ENCODE results near the gene UGT1A9.

UGT1A9 gene

GRCh38 chr2:233758849-233759248 is 87.2 kb downstream of the UGT1A9 start:
- no peak for DNase-seq (ENCODE audit: low read depth)

GRCh38 chr2:233760043-233760442 is 88.3 kb downstream of the UGT1A9 start, which contains the start of gene UGT1A1:
Gene UGT1A1, plus strand, starts transcription at chr2:233760270. Its CDS starts 18 bp downstream, at chr2:233760288.
- DNase-seq (ENCODE audit: low read depth) = no peak

DNA sequence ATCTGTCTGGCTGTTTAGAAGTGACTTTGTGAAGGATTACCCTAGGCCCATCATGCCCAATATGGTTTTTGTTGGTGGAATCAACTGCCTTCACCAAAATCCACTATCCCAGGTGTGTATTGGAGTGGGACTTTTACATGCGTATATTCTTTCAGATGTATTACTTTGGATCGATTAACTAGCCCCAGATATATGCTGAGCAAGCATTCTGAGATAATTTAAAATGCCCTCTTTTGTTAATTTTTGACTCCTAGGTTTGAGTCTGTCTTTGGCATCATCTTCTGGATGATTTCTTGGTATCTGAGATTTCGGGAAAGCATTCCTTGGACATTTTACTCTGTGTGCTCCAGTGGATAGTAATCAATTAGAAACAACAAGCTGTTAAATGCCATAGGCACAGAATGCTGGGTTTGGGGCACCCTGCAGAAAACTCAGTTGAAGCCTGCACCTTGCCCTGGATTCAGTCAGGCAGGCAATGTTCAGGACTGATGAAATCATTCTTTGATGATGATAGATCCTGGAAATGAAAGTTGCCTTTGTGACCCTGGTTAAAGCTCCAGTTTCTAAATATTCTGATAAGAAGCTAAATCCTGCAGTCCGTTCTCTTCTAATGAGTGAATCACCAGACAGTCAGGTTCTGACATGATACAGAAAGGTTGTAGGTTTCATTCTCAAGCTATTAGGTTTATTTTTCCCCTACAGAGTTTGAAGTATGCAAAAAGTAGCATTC is 89.5 kb downstream of the UGT1A9 start:
- DNase-seq (ENCODE audit: low read depth) = no peak

DNA sequence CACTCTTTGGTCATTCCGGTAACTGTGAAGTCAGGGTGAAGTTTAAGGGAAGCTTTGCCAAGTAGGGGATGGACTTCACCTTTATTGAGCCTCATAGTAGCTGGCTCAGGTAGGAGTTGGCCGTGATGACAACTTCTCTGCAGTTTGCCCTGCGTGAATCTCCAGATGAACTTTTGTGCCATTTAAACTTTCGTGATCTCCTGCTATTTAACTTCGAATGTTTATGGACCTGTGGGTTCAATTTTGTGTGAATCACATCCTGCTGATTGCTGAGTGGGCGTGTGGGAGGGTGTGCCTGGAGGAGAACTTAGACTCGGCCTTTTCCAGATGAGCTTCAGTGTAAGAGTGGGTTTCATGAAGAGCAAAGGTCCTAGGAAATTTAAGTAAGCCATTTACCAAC is 92.6 kb downstream of the UGT1A9 start:
- DNase-seq (ENCODE audit: low read depth) = no peak

- no peak for DNase-seq (ENCODE audit: low read depth)
These were observed 93.1 kb downstream of the UGT1A9 start for GRCh38 chr2:233764761-233765160.

DNA sequence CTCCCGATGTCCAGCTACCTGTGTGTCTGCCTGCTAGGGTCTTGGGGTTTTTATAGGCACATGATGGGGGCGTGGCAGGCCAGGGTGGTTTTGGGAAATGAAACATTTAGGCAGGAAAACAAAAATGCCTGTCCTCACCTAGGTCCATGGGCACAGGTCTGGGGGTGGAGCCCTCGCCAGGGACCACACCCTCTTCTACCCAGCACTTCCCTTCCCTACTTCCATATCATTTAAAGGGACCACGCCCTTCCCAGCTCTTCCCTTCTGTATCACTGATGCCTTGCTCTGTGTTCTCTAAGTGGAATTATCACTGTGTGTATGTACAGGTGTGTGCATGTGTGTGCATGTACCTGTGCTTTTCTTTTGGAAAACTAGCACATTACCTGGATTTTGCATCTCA is 94.7 kb downstream of the UGT1A9 start:
- no peak for DNase-seq (ENCODE audit: low read depth)

- no peak for DNase-seq (ENCODE audit: low read depth)
These were observed 96.4 kb downstream of the UGT1A9 start for GRCh38 chr2:233768076-233768475.

DNA sequence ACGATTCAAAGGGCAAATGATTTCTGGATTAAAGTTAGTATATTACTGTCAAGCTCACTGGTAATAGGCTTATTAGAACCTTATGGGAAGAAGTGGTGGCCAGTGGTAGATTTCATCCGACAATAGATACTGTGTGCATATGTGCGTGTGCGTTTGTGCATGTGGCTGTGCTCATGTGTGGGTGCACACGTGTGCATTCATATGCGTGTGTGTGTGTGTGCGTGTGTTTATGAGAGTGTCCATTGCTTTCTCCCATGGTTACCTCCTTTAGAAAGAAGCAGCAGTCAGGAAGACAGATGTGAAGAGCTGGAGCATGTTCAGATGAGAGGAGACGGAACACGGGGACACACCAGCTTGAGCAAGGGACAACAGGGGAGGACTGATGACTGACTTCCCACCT is 97.6 kb downstream of the UGT1A9 start:
- DNase-seq (ENCODE audit: low read depth) = no peak

DNA sequence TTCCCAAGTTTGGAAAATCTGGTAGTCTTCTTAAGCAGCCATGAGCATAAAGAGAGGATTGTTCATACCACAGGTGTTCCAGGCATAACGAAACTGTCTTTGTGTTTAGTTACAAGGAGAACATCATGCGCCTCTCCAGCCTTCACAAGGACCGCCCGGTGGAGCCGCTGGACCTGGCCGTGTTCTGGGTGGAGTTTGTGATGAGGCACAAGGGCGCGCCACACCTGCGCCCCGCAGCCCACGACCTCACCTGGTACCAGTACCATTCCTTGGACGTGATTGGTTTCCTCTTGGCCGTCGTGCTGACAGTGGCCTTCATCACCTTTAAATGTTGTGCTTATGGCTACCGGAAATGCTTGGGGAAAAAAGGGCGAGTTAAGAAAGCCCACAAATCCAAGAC is 100.5 kb downstream of the UGT1A9 start:
- no peak for DNase-seq (ENCODE audit: low read depth)

- no peak for DNase-seq (ENCODE audit: low read depth)
These were observed 100.9 kb downstream of the UGT1A9 start for GRCh38 chr2:233772583-233772982.

DNA sequence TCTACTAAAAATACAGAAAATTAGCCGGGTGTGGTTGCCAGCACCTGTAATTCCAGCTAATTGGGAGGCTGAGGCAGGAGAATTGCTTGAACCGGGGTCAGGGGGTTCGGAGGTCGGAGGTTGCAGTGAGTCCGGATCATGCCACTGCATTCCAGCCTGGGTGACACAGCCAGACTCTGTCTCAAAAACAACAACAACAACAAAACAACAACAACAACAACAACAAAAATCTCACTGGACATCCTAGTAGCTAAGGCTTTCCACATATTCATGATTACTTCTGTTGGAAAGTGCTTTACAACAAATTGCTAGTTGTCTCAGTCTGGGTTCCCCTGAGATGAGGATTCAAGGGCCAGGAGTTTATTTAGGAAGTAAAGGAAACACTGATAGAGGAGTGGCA is 102.2 kb downstream of the UGT1A9 start:
- DNase-seq (ENCODE audit: low read depth) = no peak

GRCh38 chr2:233775414-233775813 is 103.7 kb downstream of the UGT1A9 start:
- no peak for DNase-seq (ENCODE audit: low read depth)

- DNase-seq (ENCODE audit: low read depth) = no peak
These were observed 106.3 kb downstream of the UGT1A9 start, which contains the start of gene MROH2A for GRCh38 chr2:233778030-233778429. Gene MROH2A, plus strand, starts transcription at chr2:233778330. Its CDS starts 1,029 bp downstream, at chr2:233779359.

DNA sequence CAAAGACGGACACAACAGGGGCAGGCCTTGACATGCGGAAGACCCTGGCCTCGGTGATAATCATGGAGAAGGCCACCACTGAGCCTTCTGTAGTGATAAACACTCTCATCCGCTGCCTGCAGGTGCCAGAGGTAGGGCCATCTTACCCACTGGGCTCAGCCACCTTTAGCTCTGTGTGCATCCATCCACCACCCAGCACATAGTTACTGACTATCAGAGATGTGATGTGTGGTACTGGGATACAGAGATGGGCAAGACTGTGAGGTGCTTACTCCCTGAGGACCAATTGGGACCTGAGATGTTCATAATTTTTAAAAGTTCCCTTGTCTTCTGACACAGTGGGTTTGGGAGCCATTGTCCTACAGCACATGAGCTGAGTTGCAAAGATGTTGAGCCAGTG is 108.0 kb downstream of the UGT1A9 start:
- no peak for DNase-seq (ENCODE audit: low read depth)

GRCh38 chr2:233780771-233781170 is 109.1 kb downstream of the UGT1A9 start:
- DNase-seq (ENCODE audit: low read depth) = no peak

DNA sequence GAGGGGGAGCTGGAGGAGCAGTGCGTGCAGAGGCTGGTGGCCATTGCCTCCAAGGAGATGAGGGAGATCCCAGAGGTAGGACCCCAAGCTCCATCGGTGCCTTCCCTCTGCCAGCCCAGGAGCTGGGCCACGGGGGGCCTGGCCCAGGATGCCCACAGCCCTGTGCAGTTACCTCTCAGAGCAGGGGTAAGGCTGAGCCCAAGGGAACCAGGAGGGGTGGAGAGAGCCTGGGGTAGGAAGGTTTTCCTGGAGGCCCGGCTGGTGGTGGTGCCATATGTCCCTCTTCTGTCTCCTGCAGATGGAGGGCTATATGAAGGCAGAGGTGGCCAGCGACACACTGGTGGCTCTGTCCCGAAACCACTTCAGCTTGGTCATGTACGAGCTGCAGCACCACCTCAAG is 117.9 kb downstream of the UGT1A9 start:
- no peak for DNase-seq (ENCODE audit: low read depth)

GRCh38 chr2:233791151-233791882 is 119.6 kb downstream of the UGT1A9 start:
- no peak for DNase-seq (ENCODE audit: low read depth)

DNA sequence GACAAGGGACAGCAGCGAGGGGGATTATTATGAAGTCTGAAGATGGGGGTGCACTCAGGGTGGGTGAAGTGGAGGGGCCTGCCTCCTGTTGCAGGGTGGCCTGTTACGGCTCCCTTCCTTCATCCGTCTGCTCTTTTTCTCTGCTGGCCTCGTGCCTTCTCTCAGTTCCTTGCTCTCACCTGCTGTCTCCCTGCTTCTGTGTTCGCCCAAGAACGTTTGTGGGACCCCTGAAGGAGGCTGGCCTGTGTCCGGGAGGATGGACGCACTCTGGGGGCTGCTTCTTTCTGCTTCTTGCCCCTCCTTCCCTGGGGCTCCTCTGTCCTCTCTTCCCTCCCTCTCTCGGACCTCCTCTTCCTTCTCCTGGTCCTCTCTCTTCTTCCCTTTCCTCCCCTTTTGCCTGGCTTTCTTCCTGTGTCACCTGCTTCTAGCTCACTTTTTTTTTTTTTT is 120.2 kb downstream of the UGT1A9 start:
- no peak for DNase-seq (ENCODE audit: low read depth)

DNA sequence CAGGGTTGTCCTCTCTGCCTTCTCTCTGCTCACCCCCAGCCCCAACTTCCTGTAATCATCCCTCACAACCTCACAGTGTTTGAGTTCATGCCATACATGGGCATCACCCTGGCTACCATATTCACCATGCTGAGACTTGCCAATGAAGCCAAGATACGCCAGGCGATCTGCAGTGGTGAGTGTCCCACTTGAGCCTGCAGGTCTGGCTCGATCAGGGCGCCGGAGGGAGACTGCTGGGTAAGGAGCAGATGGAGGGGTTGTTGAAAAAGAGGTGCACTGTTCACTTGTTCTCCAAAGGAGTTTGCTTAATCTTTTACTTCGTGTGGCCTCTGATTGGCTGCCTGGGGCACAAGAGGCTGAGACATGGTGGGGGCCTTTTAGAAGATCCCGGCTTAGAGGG is 121.0 kb downstream of the UGT1A9 start:
- no peak for DNase-seq (ENCODE audit: low read depth)

- no peak for DNase-seq (ENCODE audit: low read depth)
These were observed 121.9 kb downstream of the UGT1A9 start for GRCh38 chr2:233793465-233794127.

GRCh38 chr2:233794128-233794658 is 122.5 kb downstream of the UGT1A9 start:
- no peak for DNase-seq (ENCODE audit: low read depth)

GRCh38 chr2:233795735-233796171 is 124.1 kb downstream of the UGT1A9 start:
- no peak for DNase-seq (ENCODE audit: low read depth)

Data from HS-27A (cell line).